OCI-M2 (cell line): ENCODE measurements around the gene MAST4.

Source experiments
- DNase-seq: peaks from one replicate; lab custom pipeline; 2025; ENCODE audit not compliant: unreplicated experiment; lab: John Stamatoyannopoulos, UW

The MAST4 gene

DNA sequence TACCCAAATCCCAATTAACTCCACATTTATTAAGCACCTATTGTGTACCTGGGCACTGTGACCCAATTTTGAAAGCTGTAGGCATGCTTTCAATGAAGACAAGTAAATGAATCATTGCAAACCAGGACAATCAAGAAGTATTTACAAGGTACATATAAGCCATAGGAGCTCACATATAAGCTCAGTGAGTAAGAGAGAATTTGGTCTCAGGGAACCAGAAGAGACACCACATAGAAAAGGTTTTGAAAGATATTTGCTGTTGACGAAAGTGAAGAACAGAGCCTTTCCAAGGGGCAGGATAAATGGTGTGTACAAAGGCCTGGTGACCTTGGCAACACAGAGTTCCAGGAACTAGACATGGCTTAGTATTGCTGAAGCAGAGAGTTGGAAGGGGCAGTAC, 412.8 kb downstream of the MAST4 start:
- DNase-seq, result no peak

DNA sequence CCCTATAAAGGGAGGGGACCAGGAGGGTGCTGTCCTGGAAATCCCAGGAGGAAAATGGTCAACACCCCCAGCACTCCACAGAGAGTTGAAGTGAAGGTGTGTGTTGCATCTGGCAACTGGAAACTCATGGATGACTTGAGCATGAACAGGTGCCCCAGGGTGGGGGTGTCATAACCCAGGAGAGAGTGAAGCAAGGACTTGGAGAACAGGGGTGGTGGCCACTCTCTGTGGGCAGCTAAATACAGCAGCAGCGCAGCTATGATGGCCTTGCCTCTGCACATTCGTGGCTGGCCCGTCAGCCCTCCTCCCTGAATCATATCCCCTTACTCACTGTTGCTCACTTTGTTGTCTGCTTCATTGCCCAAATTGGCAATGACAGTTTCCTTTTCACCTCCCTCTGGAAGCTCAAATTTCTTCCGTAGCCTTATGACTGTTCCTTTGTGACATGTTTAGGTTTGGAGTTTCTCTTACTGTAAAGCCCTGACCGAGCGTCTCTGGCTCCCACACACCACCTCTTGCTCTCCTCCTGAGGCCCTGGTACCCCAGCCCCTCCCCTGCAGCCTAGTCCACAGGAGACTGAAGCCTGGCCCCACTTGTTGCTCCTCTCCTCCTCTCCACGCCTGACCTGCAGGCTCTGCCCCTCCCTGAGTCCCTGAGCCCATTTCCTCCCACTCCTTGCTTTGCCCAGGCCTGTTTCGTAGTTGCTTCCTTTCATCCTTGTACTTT, 414.7 kb downstream of the MAST4 start:
- DNase-seq, result no peak

DNA sequence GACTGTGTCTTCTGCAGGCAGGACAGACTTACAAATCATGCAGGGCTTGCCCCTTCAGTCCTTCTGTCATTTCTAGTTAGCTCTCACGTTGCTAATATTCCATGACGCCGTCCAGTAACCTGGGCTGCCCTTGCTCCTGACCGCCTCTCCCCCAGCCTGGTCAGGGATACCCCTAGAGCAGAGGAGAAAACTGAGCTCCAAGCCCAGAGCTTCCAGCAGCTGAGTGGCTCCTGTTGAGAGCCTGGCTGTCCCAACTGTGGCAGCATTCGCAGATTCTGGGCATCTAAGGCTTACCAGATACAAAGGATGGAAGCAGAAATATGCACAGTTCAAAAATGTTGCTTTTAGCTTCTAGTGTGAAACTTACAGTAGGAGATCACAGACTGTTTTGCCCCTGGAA, 415.2 kb downstream of the MAST4 start:
- DNase-seq, result no peak

DNA sequence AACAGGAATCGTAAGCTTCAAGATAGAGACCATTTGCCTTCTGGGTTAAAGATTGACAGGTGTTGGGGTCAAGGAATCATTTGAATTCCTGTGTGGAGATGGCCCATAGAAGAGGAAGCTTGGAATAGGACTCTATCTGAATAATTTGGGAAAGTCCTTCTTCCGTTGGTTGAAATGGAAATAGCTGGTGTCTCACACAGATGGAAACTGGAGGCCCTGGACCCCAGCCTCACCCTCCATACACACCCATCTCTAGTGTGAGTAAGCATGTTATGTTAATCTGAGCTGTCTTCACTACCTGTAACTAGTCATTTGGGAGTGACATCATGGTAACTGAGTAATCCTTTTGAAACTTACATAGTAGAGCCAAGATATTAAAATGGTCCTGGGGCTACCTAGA, 416.0 kb downstream of the MAST4 start:
- no peak for DNase-seq

DNA sequence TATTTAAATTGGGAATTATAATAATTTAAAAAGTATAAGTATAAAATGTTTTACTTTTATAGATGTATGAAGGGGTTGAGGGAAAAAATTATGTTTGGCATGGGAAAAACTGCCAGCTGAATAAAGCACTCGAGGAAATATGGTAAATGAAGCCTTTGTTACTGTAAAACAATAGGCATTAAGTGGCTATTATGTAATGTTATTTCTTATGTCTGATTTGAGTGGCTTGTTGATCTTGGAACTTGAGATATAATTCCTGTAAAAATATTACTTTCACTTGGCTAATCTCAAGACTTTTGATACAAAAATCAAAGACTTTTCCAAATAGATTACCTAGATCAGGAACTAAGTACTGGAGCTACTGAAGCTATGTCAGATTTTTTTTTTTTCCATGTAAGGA, 417.5 kb downstream of the MAST4 start:
- DNase-seq, result no peak

DNA sequence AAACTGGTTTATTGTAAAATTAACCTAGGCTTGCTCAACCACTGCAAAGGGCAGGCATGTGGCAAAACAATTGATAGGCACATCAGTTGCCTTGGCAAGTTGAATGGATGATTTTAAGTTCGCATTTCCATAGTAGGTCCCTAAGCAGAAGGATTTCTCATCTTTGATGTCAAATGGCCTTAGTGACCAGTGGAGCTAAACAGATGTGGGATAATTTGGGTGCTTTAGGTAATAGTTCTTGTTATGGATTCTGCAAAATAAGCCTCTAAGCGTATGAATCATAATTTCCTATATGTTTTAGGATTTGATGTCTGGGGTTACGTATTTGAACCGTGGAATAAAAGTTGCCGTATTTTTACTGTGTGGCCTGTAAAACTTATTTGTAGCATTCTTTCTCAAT, 418.0 kb downstream of the MAST4 start:
- DNase-seq, result no peak

DNA sequence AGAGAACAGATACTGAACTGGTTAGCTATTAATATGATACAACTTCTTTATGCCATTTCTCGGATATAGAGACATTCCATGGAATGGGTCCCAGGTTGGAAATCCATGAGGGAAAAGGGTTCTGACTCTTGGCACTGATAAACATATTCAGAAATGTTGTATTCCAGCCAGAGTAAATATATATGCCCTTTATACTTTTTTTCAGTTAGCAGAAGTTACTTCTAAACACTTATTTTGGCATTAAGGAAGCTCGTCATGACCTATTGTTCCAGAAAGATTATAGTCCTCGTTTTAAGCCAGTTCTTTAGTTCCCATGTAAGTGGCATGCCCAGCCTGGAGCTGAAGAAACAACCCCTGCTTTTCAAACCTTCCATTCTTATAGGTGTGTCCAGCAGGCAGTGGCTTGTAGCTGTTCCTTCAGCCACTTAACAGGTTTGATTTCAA, 418.8 kb downstream of the MAST4 start:
- no peak for DNase-seq

DNA sequence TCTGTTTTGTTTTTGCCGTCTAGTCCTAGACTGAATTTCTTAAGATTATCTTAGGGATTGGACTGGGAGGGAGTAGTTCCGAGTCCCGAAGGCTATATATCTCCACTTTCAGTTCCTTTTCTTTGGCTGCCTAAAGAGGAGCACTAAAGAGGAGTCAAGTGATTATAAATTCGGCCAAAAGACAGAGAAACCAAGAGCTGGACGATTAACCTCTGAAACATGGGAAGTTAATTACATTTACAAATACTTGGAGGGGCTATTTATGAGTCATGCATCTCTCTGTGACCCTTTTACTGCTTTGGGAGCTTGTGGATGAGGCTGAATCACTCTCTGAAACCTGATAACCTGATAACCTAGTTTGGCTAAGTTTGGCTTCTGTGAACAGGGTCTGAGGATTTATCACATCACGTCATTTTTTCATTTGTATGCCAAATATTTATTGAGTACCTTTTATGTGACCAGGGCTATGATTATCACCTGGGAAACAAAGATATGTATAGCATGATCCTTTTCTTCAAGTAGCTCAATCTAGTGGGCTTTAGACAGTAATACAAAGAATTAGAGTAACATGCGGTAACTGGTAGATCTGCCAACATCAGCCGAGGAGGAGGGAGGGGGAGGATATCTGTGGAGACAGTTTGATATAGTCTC, 419.5 kb downstream of the MAST4 start:
- no peak for DNase-seq

DNA sequence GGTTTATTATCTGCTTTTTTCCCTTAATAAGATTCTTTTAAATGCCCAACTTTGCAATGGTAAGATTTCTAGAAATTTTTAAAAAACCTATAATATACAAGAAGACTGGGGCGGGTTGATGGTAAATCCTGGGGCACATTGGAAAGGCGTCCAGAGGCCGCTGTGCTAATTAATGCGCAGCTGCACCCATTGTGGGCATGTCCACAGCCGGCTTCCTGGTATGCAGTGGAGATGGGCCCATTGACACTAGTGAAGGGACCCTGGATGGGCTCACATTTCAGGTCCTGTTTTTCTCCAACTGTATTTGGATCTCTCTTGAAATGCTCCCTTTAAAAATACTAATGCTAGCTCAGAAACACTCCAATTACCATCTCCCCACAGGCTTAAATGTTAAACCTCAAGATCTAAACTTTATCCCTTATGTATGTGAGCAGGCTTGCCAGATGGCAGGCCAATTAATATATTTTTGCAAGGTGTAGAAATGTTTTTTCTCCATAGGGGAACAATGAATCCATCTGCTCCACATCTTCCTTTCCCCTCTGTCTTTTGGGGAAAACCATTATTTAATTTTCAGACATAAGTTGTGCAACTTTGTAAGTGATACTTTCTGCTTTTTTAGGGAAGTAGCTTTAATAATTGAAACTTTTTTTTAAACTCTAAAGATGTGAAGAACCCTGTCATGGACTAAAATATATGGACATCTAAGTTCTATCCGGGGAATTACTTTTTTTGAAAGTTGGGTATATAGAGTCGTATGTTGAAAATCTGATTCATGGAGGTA, 423.1 kb downstream of the MAST4 start:
- DNase-seq, result no peak

DNA sequence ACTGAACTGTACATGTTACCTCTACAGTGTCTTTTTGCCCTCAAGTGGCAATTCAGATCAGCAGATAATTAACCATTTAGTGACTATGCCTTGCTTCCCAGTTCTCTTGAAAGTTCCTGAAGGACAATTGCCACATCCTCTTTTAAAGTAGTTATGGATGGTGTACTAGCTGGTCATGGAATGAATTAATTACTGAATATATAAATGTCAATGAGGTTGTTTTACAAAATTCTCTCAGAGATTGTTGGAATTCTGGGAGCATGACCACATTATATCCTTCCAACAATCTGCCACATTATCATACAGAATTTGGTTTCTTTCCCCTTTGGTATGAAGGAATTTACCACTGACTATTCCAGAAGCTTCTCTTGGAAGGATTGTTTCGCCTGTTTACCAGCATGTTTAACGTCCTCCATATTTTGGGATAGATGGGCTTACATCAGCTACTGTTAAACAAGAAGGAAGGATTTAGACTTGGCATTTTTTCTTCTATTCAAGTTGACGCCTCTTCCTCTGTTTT, 424.0 kb downstream of the MAST4 start:
- DNase-seq, result no peak

DNA sequence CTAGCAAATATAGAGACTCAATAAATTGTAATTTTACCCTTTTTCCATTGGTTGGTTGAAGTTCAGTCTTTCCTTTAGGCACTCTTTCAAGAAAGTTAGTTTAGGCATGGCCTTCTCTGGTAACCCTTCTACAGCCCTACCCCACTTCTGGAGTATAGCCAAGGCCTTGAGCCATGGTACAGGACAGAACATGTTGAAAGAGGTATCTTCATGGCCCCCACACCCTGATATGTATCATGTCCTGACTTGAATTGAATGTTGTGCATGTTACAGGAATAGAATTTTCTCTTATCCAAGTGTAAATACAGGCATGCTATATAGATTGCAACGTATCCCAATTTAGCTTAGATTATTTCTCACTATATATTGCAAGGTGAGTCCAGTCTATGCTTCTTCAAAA, 424.8 kb downstream of the MAST4 start:
- no peak for DNase-seq

DNA sequence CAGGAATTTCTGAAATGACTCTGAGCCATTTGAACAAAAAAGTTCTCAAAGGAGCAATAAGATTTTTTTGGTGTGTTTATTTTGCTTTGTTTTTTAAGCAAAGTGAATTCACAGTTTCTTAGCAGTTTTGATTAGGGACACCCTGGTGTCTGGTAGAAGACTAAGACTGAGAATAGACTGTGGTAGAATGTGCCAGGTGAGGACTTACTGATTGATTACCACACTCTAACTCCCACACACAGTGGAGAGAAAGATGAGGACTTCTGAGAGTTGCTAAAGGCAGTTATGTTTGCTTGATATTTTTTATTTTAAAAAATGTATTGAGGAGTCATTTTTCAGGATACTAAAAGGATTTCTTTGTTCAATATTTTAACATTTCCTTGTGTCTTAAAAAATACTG, 425.3 kb downstream of the MAST4 start:
- no peak for DNase-seq

DNA sequence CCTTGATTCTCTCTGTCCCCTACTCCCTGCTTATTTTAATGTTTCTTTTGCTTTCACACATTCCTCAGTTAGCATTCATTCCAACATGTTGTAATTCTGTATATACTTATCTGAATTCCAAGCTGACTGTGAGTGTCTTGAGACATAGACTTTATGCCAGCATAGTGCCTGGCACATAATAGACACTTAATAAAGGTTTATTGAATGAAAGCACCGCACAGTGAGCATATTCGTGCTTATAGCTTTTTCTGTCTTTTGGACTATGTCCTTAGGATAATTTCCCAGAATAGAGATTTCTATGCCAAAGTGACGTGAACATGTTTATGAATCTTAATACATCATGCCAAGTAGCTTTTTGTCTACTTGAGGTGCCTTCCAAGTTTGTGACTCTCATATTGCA, 425.8 kb downstream of the MAST4 start:
- DNase-seq, result no peak

DNA sequence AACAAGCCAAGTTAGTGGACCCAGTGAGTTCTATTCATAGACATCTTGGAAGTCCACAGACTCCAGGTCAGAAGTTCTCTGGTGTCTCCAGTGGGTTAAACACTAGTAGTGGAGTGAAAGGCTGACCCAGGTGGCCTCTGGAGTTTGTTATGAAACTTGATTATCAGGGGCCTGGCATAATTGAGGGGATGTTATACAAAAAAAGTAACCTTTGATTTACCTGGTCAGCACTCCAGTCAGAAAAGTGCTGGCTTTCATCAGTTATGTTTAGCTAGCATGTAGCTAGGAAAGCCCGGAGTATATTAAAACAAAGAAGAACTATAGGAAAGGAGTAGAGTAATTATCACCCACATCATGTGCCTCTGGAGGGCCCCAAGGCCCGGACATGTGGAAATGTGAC, 429.3 kb downstream of the MAST4 start:
- no peak for DNase-seq

DNA sequence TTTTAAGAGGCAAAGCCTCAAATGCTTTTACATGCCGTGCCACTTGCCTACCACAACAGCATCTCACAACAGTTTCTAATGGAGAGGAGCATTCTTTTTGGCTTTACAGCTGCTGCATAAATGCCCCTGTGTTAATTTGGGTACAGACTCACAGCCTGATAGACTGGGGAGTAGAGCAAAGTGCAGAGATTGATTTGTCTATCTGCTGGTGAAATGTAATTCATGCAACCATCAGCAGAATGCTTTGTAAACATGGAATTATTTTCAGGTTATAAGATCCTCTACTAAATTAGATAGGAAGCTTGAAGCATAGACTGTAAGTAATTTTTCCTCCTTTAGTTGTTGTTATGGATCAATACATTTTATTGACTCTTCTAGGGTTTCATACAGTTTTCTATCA, 430.1 kb downstream of the MAST4 start:
- no peak for DNase-seq

DNA sequence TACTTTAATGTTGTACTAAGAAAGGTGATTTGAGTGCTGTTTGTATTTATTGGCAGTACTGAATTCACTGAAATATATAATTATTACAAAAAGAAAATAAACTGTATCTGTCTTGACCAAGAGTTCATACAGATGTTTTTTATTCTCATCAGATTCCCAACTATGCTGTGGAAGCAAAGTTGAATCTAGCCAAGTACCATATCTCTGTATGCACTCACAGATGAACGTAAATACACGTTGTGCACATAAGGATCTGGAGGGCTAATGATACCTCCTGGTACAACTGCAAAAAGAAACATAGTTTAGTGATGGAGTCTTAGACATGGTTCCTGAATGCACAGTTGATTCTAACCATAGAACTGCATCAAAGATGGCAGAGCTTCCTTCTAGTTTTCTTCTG, 431.0 kb downstream of the MAST4 start:
- no peak for DNase-seq

DNA sequence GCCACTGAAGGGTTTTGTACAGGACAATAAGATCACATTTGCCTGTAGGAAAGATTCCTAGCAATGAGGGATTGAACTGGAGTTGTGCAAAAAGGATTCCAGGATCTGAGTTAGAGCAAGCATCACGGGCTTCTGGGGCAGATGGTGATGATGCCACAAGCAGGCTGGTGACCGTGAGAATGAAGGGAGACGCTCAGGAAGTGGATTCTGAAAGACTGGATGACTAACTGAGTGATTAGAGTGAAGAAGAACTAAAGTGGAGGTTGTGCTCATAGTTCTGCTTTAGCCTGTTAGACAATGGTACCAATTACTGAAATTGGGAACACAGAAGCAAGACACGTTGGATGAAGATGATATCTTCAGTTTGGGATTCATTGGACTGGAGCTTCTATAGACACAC, 432.2 kb downstream of the MAST4 start:
- no peak for DNase-seq

DNA sequence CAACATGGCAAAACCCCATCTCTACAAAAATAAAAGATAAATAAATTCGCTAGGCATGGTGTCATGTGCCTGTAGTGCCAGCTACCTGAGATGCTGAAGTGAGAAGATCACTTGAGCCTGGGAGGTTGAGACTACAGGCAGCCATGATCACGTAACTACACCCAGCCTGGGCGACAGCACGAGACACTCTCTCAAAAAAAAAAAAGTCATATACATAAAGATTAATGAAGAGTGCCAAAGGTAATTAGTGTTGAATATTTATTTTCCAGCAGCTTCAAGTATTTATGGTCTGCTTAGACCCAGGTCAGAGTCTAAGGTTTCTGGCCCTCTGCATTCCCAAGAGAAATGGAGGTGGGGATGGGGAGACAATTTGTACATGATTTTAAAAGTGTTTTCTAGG, 432.7 kb downstream of the MAST4 start:
- DNase-seq, result no peak

DNA sequence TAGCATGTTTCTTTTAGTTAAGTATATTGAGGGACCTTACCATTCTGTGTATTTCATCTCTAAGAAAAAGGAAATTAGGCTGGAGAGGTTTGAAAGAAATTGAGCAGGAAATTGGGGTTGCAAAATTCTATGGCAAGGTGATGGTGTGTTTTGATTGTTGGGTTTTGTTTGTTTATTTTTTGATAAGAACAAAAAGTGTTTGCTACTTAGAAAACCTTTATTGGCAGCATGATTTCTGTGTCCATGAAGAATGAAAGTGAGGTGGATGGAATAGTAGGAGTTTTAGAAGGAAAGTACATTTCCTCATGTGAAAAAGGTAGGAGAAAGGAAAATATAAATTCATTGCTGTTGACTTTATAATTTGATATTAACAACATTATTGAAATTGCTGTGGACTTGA, 433.3 kb downstream of the MAST4 start:
- DNase-seq, result no peak

DNA sequence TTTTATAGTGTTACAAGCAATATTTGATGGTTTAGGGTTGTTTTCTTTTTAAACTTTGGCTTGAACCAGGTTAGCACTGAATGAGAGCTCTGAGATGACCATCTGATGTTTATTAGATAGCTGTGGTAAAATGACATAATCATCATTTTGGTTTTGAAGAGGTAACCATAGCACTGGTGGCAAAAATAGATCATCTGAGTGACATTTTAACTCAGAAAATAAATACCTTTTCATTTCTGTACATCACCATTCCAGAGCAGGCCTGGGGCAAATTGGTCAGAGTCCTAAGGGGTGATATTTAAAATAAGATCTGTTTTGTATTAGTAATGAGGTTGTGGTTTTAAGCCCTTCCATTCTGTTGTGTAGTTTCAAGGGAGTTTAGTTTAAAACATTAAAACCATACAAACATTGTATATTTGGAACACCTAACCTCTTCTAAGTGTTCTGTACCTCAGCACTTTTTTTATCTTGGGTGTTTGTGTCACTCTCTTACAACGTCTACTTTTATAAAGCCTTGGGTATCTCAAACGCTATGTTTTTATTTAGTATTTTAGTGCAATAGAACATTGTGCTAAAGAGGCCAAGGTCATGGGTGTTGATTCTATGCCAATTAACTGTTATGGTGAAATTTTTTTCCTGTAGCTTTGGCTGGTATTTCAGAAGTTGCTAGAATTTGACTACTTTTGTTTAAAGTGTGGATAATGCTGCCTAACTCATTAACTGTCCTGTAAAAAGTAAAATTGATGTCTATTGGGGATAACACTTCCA, 434.3 kb downstream of the MAST4 start:
- no peak for DNase-seq

DNA sequence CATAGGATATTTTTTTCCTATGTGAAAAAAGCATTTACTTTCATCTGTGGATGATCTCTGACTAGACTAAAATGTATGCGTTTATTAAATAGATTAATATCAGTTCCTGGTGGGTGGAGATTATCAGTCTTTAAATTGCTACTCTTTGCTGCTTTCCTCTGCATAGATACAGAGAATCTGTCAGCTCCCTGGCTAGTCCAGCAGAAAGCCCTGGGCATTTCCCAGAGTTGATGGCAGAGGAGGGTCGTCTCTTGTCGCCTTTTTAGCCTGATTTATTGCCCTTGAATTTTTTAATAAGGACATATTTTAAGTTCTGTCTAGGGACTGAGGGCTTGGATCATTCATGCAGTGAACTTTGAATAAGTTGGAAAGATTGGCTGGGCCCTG, 434.9 kb downstream of the MAST4 start:
- DNase-seq, result no peak
